Astrocyte of the hippocampus (primary cell): ENCODE results near the gene CDKN3.
"Not testable (repeated sequence)": the region's sequence is repeated elsewhere in the genome, so short reads cannot be mapped to it uniquely, and the experiment has no call there.

ENCODE experiments used
- DNase-seq: peaks from one replicate; pipeline ENCODE4 v3.0.0; 2011; ENCODE audit warnings: low read depth, low spot score

CDKN3 gene

DNA sequence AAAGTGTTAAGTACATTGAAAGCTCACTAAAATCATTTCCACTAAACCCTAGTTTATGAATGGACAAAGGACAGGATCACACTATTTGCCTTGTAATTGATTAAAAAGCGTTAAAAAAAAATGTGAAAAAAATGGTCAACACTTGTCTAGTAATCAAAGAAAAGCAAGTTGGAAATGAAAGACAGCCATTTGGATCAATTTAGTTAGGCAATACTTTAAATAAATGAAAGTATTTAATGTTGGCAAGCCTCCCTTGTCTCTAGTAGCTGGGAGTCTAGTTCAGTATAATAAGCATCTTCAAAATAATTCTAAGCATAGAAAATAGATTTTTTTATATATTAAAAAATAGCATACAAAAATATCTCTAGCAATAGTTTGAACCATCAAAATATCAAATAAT lies 58.6 kb downstream of the CDKN3 start:
- DNase-seq = no peak

DNA sequence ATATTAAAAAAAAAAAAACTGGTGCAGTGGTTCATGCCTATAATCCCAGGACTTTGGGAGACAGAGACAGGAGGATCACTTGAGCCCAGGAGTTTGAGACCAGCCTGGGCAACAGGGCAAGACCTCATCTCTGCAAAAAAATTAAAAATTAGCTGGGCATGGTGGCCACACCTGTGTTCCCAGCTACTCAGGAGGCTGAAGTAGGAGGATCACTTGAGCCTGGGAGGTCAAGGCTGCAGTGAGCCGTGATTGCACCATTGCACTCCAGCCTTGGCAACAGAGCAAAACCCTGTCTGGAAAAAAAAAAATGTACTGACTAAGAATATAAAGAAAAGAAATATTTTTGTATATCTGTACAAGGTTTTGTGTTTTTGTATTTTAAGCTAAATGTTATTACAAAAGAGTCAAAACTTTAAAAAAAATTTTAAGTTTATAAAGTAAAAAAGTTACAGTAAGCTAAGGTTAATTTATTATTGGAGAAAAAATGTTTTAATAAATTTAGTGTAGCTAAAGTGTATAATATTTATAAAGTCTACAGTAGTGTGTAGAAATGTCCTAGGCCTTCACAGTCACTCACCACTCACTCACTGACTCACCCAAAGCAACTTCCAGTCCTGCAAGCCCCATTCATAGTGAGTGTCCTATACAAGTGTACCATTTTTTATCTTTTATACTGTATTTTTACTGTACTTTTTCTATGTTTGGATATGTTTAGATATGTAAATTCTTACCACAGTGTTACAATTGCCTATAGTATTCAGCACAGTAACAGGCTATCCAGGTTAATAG lies 60.2 kb downstream of the CDKN3 start:
- not testable (repeated sequence) for DNase-seq

DNA sequence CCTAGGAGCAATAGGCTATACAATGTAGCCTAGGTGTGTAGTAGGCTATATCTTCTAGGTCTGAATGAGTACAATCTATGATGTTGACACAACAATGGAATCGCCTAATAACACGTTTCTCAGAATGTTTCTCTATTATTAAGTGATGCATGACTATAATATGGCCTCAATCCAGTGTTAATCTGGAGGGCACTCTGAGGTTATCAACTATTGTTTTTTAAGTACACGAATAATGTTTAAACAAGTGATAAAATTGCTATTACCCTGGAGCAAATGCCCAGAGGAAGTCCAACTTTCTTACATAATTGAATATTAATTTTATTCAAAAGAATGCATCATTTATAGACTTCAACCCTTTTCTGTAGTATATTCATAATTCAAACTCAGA lies 60.8 kb downstream of the CDKN3 start:
- no peak for DNase-seq

DNA sequence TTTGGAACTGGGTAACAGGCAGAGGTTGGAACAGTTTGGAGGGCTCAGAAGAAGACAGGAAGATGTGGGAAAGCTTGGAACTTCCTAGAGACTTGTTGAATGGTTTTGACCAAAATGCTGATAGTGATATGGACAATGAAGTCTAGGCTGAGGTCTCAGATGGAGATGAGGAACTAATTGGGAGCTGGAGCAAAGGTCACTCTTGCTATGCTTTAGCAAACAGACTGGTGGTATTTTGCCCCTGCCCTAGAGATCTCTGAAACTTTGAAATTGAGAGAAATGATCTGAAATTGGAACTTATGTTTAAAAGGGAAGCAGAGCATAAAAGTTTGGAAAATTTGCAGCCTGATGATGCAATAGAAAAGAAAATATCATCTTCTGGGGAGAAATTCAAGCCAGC lies 61.7 kb downstream of the CDKN3 start:
- DNase-seq = not testable (repeated sequence)

DNA sequence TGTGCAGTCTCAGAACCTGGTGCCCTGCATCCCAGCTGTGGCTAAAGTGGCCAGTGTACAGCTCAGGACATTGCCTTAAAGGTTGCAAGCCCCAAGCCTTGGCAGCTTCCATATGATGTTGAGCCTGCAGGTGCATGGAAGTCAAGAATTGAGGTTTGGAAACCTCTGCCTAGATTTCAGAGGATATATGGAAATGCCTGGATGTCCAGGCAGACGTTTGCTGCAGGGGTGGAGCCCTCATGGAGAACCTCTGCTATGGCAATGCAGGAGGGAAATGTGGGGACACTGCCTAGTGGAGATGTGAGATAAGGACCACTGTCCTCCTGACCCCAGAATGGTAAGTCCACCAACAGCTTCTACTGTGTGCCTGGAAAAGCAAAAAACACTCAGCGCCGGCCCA lies 62.3 kb downstream of the CDKN3 start:
- no peak for DNase-seq

DNA sequence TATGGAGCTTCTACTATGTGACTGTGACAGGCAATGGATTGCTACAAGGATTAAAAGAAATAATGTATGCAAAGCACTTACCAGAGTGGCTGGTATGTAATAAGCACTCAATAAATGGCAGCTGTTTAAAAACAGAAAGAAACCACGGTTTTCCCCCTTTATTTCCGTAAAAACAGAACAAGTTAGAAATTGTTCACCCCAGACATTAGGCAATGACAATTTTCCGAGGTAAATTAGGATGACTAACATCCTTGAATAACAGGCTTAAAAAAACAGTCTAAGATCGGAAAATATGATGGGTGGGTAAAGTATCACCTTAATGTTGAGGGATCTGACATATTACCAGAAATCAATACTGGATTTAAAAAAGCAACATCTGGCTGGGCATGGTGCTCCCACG lies 65.2 kb downstream of the CDKN3 start:
- no peak for DNase-seq

DNA sequence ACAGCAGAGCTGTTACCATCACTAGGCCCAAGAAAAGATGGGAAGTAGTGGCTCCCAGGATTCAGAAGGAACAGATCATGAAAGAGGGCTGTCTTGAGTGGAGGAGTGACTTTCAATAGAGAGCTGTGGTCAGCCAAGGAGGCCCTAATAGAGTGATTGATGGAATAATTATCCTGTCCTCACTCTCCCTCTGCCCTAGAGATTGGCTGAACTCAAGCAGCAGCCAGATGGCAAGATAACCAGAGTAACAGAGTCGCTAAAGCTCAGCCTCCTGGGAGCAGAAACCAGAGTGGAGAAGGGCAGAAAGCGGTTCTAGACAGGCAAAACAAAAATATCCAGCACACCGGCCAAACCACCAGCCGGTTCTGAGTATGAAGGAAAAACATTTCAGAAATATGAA lies 68.8 kb downstream of the CDKN3 start:
- DNase-seq = no peak

DNA sequence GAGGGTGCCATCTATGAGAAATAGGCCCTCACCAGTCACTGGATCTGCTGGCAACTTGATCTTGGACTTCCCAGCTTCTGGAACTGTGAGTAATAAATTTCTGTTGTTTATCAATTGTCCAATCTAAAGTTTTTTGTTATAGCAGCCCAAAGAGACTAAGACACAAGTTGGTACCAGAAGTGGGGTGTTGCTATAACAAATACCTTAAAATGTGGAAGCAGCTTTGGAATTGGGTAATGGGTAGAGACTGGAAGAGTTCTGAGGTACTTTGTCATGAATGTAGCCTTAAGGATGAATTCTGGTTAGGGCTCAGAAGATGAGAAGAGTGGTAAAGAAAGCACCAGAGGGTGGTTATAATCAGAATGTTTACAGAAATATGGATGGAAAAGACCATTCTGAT lies 70.5 kb downstream of the CDKN3 start:
- no peak for DNase-seq
